Pons (tissue), 1 donor: ENCODE results near the gene MYL6B.
"Not testable (repeated sequence)": the region's sequence is repeated elsewhere in the genome, so short reads cannot be mapped to it uniquely, and the experiment has no call there.

ENCODE experiments used
- DNase-seq: peaks from one replicate; pipeline ENCODE4 v3.0.0-alpha.2; 2016; ENCODE audit warnings: low spot score

The MYL6B gene

GRCh38 chr12:56152132-56152755, at the start of gene MYL6B:
MYL6B (plus strand) TSS chr12:56152587; CDS start chr12:56153919, 1,332 bp downstream.
- peak; percentile 82 for DNase-seq

GRCh38 chr12:56102683-56103065, 49.7 kb upstream of the MYL6B start:
- DNase-seq: no peak

GRCh38 chr12:56103066-56103711, 49.2 kb upstream of the MYL6B start:
- DNase-seq: no peak

GRCh38 chr12:56103823-56104108, 48.6 kb upstream of the MYL6B start:
- no peak for DNase-seq

GRCh38 chr12:56104109-56104814, 48.1 kb upstream of the MYL6B start, which contains the start of gene PA2G4:
PA2G4 (plus strand) TSS chr12:56104559; CDS start chr12:56104738, 179 bp downstream.
- peak; percentile 98 for DNase-seq

GRCh38 chr12:56104815-56105608, 47.4 kb upstream of the MYL6B start:
- no peak for DNase-seq

GRCh38 chr12:56105609-56105902, 46.8 kb upstream of the MYL6B start:
- DNase-seq: no peak

- no peak for DNase-seq
Measured at GRCh38 chr12:56107242-56107641, 45.1 kb upstream of the MYL6B start.

GRCh38 chr12:56110571-56110970, 41.8 kb upstream of the MYL6B start:
- DNase-seq: no peak

- no peak for DNase-seq
Measured at GRCh38 chr12:56114084-56114483, 38.3 kb upstream of the MYL6B start.

GRCh38 chr12:56115329-56115728, 37.1 kb upstream of the MYL6B start:
- no peak for DNase-seq

GRCh38 chr12:56116267-56117081, 35.9 kb upstream of the MYL6B start, which contains the start of gene RPL41:
RPL41 (plus strand) TSS chr12:56116633.
- peak; percentile 99 for DNase-seq

GRCh38 chr12:56117082-56117706, 35.2 kb upstream of the MYL6B start:
- not testable (repeated sequence) for DNase-seq

- DNase-seq: peak; percentile 98
Measured at GRCh38 chr12:56117778-56118687, 34.4 kb upstream of the MYL6B start, which contains the start of gene ZC3H10. ZC3H10 (plus strand) TSS chr12:56118266; CDS start chr12:56120563, 2,297 bp downstream.

GRCh38 chr12:56118688-56119357, 33.6 kb upstream of the MYL6B start:
- DNase-seq: no peak

- peak; percentile 90 for DNase-seq
Measured at GRCh38 chr12:56119361-56119796, 33.0 kb upstream of the MYL6B start.

- DNase-seq: no peak
Measured at GRCh38 chr12:56120158-56120846, 32.1 kb upstream of the MYL6B start.

GRCh38 chr12:56121204-56121870, 31.1 kb upstream of the MYL6B start:
- DNase-seq: no peak
